Activated CD4-positive, CD25-positive, alpha-beta regulatory T cell treated with anti-CD3 and anti-CD28 coated beads, Interleukin-2, amount 50 U/mL, for 16 hours (primary cell): ENCODE data around the gene OR8B8.
"Not testable (repeated sequence)": the region's sequence is repeated elsewhere in the genome, so short reads cannot be mapped to it uniquely, and the experiment has no call there.

ENCODE experiments used
- DNase-seq: peaks from one replicate; pipeline ENCODE4 v3.0.0-alpha.2; 2020; ENCODE audit warnings: low read depth, low spot score

Gene OR8B8

GRCh38 chr11:124445646-124446150 lies at the start of gene OR8B8:
Gene OR8B8, minus strand, starts transcription at chr11:124445696. Its CDS starts 4,611 bp downstream, at chr11:124441085.
- no peak for DNase-seq

- DNase-seq = no peak
Observed at GRCh38 chr11:124493016-124493655, 47.6 kb upstream of the OR8B8 start.

GRCh38 chr11:124483422-124483821 lies 37.9 kb upstream of the OR8B8 start:
- DNase-seq = no peak

- DNase-seq = no peak
Observed at GRCh38 chr11:124482362-124483147, 37.1 kb upstream of the OR8B8 start.

GRCh38 chr11:124481365-124482323 lies 36.1 kb upstream of the OR8B8 start:
- DNase-seq = no peak

- no peak for DNase-seq
Observed at GRCh38 chr11:124479561-124479960, 34.1 kb upstream of the OR8B8 start.

- DNase-seq = no peak
Observed at GRCh38 chr11:124475265-124475664, 29.8 kb upstream of the OR8B8 start.

- DNase-seq = no peak
Observed at GRCh38 chr11:124474779-124475178, 29.3 kb upstream of the OR8B8 start.

GRCh38 chr11:124474079-124474478 lies 28.6 kb upstream of the OR8B8 start:
- no peak for DNase-seq

- DNase-seq = no peak
Observed at GRCh38 chr11:124473476-124473875, 28.0 kb upstream of the OR8B8 start.

GRCh38 chr11:124470561-124471227 lies 25.2 kb upstream of the OR8B8 start:
- DNase-seq = no peak

GRCh38 chr11:124467381-124467927 lies 22.0 kb upstream of the OR8B8 start:
- no peak for DNase-seq

- no peak for DNase-seq
Observed at GRCh38 chr11:124465368-124465767, 19.9 kb upstream of the OR8B8 start.

GRCh38 chr11:124463990-124464389 lies 18.5 kb upstream of the OR8B8 start:
- no peak for DNase-seq

- no peak for DNase-seq
Observed at GRCh38 chr11:124463324-124463723, 17.8 kb upstream of the OR8B8 start.

- DNase-seq = no peak
Observed at GRCh38 chr11:124460459-124460858, 15.0 kb upstream of the OR8B8 start.

GRCh38 chr11:124459379-124459778 lies 13.9 kb upstream of the OR8B8 start:
- DNase-seq = not testable (repeated sequence)

GRCh38 chr11:124454552-124454951 lies 9.1 kb upstream of the OR8B8 start:
- no peak for DNase-seq

- no peak for DNase-seq
Observed at GRCh38 chr11:124446916-124447315, 1.4 kb upstream of the OR8B8 start.

- DNase-seq = no peak
Observed at GRCh38 chr11:124442847-124443246, 2.6 kb downstream of the OR8B8 start.

GRCh38 chr11:124442442-124442841 lies 3.1 kb downstream of the OR8B8 start:
- no peak for DNase-seq
